HL-60 (cell line): ENCODE data around the gene ITGAE.

Source experiments
- GABPA ChIP-seq: IDR thresholded peaks from 2 replicates; pipeline ENCODE4 v1.6.1; 2012; ENCODE audit warnings: low read depth
- POLR2AphosphoS5 ChIP-seq: IDR thresholded peaks from 2 replicates; pipeline ENCODE4 v1.6.1; 2012; ENCODE audit warnings: low read depth
- SPI1 ChIP-seq: IDR thresholded peaks from 2 replicates; pipeline ENCODE4 v1.6.1; 2012; ENCODE audit warnings: low read depth, mild to moderate bottlenecking, borderline replicate concordance
- TF ChIP-seq, protein P1 (sequence below): IDR thresholded peaks from one replicate; pipeline ENCODE4 v1.5.1; 2011; ENCODE audit warnings: low read length, control low read depth, inconsistent platforms; ENCODE audit not compliant: insufficient read depth
- TF ChIP-seq, protein P2 (sequence below): IDR thresholded peaks from 2 replicates; pipeline ENCODE4 v1.6.1; 2012; ENCODE audit warnings: low read depth; ENCODE audit not compliant: insufficient replicate concordance

DNA sequence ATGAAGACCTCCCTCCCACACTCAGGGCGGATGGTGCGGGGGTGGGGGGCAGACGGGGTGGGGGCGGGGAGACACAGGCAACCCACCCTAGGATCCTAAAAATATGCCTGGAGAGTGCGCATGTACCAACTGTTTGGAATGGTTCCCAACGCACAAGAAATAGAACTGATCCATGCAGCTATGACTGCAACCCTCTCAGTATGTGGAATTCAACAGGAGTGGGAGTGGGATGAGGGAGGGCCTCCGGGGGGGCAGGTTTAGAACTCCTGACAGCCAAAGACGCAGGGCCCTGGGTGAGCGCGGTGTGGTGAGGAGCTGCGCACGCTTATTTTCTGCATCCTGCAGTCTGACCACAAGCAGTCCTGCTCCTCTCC lies 103.9 kb downstream of the ITGAE start:
- TF ChIP-seq, protein P1, sequence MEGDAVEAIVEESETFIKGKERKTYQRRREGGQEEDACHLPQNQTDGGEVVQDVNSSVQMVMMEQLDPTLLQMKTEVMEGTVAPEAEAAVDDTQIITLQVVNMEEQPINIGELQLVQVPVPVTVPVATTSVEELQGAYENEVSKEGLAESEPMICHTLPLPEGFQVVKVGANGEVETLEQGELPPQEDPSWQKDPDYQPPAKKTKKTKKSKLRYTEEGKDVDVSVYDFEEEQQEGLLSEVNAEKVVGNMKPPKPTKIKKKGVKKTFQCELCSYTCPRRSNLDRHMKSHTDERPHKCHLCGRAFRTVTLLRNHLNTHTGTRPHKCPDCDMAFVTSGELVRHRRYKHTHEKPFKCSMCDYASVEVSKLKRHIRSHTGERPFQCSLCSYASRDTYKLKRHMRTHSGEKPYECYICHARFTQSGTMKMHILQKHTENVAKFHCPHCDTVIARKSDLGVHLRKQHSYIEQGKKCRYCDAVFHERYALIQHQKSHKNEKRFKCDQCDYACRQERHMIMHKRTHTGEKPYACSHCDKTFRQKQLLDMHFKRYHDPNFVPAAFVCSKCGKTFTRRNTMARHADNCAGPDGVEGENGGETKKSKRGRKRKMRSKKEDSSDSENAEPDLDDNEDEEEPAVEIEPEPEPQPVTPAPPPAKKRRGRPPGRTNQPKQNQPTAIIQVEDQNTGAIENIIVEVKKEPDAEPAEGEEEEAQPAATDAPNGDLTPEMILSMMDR = no peak
- no peak for TF ChIP-seq POLR2AphosphoS5
- TF ChIP-seq, protein P2, sequence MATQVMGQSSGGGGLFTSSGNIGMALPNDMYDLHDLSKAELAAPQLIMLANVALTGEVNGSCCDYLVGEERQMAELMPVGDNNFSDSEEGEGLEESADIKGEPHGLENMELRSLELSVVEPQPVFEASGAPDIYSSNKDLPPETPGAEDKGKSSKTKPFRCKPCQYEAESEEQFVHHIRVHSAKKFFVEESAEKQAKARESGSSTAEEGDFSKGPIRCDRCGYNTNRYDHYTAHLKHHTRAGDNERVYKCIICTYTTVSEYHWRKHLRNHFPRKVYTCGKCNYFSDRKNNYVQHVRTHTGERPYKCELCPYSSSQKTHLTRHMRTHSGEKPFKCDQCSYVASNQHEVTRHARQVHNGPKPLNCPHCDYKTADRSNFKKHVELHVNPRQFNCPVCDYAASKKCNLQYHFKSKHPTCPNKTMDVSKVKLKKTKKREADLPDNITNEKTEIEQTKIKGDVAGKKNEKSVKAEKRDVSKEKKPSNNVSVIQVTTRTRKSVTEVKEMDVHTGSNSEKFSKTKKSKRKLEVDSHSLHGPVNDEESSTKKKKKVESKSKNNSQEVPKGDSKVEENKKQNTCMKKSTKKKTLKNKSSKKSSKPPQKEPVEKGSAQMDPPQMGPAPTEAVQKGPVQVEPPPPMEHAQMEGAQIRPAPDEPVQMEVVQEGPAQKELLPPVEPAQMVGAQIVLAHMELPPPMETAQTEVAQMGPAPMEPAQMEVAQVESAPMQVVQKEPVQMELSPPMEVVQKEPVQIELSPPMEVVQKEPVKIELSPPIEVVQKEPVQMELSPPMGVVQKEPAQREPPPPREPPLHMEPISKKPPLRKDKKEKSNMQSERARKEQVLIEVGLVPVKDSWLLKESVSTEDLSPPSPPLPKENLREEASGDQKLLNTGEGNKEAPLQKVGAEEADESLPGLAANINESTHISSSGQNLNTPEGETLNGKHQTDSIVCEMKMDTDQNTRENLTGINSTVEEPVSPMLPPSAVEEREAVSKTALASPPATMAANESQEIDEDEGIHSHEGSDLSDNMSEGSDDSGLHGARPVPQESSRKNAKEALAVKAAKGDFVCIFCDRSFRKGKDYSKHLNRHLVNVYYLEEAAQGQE = no peak
- no peak for TF ChIP-seq GABPA
- no peak for TF ChIP-seq SPI1
